ENCODE data around the gene CREBBP.

The CREBBP gene

DNA sequence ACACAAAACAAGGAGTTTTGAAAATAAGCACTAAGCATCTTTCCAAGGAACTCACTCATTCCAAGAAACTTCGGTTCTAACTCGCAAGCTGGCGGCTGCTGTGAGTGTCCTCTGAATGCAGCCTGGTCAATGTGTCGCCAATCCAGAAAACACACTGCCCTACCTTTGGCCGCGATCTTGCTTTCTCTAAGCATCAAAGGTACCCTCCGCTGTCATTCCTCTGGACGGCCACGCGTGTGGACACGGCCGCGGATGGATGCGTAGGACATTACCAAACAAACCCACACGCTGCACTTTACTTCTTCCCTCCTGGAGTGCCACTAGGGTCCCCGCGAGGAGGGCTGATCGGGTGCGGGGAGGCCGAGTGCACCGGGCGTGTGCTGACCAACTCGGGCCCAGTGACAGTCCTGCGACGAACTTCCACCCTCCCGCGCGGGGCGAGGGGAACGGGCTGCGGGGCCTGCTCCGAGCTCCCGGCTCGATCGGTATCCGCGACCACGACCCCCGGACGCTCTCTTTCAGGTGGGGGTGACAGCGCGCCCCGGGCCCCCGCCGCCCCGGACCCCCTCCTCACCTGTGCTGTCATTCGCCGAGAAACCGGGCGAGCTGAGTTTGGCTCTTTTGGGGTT, 1.1 kb downstream of the CREBBP start:
- no peak for FAIRE-seq

- no peak for FAIRE-seq
These were observed 1.9 kb downstream of the CREBBP start for GRCh38 chr16:3878610-3879009.

GRCh38 chr16:3876695-3877094, 3.8 kb downstream of the CREBBP start:
- no peak for FAIRE-seq

GRCh38 chr16:3876160-3876559, 4.4 kb downstream of the CREBBP start:
- no peak for FAIRE-seq

GRCh38 chr16:3874794-3875692, 5.5 kb downstream of the CREBBP start:
- no peak for FAIRE-seq

DNA sequence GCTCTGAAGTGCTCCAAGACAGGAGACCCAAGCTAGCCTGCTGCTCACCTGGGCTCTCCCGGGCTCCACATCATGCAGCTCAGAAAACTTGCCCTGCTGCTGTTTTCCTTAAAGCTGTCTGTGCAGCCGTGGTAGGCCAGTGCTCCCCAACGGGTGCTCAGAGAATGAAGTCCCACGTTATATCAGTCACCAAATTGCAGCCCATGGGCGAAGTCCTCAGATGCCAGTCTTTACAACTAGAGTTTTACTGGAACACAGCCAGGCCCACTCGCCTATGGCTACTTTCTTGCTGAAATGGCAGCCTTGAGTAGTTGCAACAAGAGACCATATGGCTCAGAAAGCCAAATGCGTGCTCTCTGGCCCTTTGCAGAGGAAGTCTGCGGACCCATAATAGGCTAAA, 6.3 kb downstream of the CREBBP start:
- FAIRE-seq = no peak

DNA sequence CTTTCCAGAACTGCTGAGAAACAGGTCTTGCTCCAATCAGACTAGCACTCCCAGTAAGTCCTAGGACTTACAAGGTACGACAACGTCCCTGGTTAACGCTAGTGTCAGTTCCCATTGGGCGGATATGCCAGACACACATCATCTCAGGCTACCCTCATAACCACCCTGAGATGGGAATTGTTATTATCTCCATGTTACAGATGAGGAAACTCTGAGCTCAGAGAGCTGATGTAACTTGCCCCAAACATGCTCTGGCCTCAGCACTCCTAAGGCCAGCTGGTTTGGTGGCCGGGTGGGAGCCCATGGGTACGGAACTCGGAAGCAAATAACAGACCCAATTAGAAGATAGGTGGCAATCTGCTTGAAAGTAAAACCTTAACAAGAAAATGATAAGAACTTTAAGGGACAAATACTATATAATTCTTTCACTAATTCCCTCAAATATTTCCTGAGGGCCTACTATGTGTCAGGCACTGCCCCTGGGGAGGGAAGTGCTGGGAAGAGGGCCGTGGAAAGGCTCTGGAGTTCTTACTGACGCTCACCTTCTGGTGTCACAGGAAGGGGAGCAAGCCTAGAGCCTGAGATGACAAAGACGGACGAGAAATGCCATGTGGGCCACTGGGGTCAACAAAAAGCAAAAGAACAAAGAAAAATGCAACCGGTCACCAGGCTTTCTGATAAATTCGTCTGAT, 6.9 kb downstream of the CREBBP start:
- no peak for FAIRE-seq

GRCh38 chr16:3872216-3872895, 8.2 kb downstream of the CREBBP start:
- no peak for FAIRE-seq

DNA sequence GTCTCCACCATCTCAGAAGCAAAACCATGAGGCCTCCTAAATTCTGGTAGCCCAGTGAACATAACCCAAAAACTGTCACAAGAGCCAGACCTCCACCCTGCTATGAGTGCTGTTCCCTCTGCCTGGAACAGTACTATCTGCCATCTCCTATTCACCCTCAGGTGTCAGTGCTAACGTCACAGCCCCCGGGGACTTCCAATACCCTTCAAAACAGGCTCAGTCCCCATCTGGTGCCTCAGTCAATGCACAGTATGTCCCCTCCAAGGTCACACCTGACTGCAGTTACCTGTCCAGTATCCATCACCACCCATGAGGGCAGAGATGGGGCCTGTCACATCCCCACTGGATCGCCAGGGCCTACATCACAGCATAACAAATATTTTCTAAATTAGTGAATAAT, 11.5 kb downstream of the CREBBP start:
- FAIRE-seq = no peak

- FAIRE-seq = no peak
These were observed 12.0 kb downstream of the CREBBP start for GRCh38 chr16:3868556-3868955.

GRCh38 chr16:3866703-3867431, 13.6 kb downstream of the CREBBP start:
- no peak for FAIRE-seq

DNA sequence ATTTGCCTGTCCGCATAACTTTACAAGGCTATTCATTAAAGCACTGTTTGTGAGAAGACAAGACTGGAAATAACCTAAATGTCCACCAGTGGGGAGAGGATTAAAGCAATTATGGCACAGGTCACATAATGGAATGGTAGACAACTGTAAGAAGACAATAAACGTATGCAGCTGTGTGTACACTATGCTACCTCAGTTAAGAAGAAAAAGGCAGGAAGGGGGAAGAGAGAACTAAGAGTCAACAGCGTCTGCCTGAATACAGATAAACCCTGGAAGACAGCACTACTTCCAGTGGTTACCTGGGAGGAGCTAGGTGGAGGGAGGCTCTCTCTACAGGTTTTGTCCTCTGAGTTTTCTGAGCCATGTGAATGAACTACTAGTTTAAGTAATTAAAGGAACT, 15.3 kb downstream of the CREBBP start:
- no peak for FAIRE-seq

GRCh38 chr16:3864562-3864961, 16.0 kb downstream of the CREBBP start:
- FAIRE-seq = no peak

DNA sequence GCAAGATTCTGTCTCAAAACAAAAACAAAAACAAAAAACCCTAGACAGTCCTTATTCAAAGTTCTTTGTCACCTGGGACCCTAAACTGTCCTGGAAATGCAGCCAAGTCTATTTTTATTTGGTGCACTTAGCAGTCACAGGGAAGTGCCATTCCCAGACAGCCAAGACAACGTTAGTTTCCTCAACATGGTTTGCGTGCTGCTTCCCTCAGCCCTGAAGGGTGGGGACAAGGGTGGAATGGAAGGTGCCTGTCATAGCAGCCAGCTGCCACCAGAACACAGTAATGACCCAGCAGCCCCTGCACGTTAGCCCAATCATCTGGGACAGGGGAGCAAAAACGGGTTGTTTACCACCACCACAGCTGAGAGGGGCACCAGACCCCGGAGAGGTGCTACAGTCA, 16.9 kb downstream of the CREBBP start:
- no peak for FAIRE-seq

- FAIRE-seq = no peak
These were observed 18.6 kb downstream of the CREBBP start for GRCh38 chr16:3861808-3862451.

- FAIRE-seq = no peak
These were observed 20.6 kb downstream of the CREBBP start for GRCh38 chr16:3859889-3860288.

DNA sequence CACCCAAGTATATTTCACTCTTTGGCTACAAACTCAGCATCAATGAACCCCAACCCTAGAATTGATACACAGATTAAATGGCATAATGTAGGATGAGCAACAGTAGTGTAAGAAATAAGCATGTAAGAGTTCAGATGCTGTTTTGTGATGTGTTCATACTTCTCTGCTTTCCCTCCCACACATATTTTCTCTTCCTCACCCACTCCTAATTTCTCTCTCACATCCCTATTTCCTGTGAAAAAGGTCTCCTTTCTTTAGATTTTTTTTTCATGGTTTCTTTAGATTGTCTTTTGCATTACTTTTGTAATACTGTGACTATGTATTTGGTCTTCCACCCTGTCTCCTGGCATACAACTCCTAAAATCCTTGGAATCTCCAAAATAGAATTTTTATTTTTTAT, 21.7 kb downstream of the CREBBP start:
- no peak for FAIRE-seq

- no peak for FAIRE-seq
These were observed 23.1 kb downstream of the CREBBP start for GRCh38 chr16:3857189-3858043.

DNA sequence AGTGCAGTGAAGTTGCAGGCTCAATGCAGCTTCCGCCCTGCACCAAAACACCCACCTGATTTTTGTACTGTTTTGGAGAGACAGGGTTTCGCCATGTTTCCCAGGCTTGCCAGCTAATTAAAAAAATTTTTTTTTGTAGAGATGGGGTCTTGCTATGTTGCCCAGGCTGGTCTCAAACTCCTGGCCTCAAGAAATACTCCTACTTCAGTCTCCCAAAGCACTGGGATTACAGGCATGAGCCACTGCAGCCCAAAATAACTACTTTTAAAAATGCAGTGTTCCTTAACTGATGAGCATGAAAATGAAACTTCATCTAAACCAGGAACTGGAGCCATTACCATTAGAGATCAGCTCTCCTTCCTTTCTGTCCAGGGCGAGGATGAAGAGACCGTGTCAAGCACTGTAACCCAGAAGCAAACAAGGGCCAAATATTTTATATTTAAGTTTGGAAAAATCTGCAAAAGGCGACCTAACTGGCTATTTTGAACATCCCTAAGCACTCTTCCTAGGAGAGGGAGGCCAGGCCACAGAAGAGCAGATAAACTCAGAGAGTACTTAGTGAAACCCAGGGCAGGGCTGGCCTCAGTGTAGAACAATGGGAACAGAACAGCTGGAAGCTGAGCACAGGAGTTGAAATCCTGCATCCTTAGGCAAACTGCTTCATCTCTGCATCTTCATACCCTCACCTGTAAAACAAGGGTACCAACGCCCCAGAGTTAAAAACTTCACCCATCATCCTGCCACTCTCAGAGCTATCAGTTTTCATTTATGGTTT, 24.0 kb downstream of the CREBBP start:
- no peak for FAIRE-seq
